GM12892 (cell line): Measurements from ENCODE around the gene ABLIM1.

Source experiments
- POLR2A ChIP-seq: IDR thresholded peaks from 2 replicates; pipeline ENCODE4 v1.6.1; 2011; ENCODE audit warnings: low read depth, low read length, control low read depth
- POLR2AphosphoS5 ChIP-seq: IDR thresholded peaks from 2 replicates; pipeline ENCODE4 v1.6.1; 2011; ENCODE audit warnings: low read depth, low read length, control low read depth

- no peak for TF ChIP-seq POLR2AphosphoS5
- TF ChIP-seq POLR2A, result no peak
Observed at GRCh38 chr10:114453576-114453975, 204.5 kb downstream of the ABLIM1 start.
